Measurements from ENCODE around the gene MLIP. TPM values are rescaled to one million over a fixed set of nuclear protein-coding genes. Genes with fewer than 3 reads are reported as not detected.

MLIP gene
- total RNA-seq, 2 donors from 2014 or later, result not detected

DNA sequence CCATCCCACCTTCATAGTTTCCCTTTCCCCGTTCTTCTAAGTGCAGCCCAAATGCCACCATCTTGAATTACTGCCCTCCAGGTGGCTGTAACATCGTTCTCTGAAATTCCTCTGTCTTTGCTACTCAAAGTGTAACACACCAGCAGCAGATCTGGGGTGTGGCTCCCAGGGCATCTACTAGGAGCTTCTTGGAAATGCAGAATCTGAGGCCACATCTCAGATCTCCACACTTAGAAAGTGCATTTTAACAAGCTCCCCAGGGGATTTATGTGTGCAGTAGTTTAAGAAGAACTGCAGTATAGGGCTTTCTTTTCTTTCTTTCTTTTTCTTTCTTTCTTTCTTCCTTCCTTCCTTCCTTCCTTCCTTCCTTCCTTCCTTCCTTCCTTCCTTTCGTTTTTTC lies 1.7 kb upstream of the MLIP start:
- Histone ChIP-seq H3K9ac (ENCODE audit: extremely low read depth, low read length, poor library complexity, severe bottlenecking) (no peak overlapping the region), H3K4me3 (ENCODE audit: low read length) (no peak overlapping the region), H3K27ac (ENCODE audit: low read depth, low read length) (no peak overlapping the region), H3K4me1 (ENCODE audit: control insufficient read depth, insufficient read depth, low read length) (no peaks in the 10 kb centered on the region), H3K9me3 (ENCODE audit: control insufficient read depth, low read length) (no peaks in the 10 kb centered on the region), H3K27me3 (ENCODE audit: control insufficient read depth, insufficient read depth, low read length, poor library complexity, severe bottlenecking) (no peaks in the 10 kb centered on the region), H3K36me3 (ENCODE audit: control insufficient read depth, insufficient read depth, low read length) (no peaks in the 10 kb centered on the region)
- Mint-ChIP-seq H3K9me3 (no peaks in the 10 kb centered on the region), H3K4me3 (no peak overlapping the region), H3K27me3 (ENCODE audit: insufficient read depth) (no peaks in the 10 kb centered on the region), H3K27ac (no peak overlapping the region), H3K4me1 (peaks cover 11% of the 10 kb centered on the region), H3K36me3 (ENCODE audit: low read depth) (no peaks in the 10 kb centered on the region)
- TF ChIP-seq, protein P1, sequence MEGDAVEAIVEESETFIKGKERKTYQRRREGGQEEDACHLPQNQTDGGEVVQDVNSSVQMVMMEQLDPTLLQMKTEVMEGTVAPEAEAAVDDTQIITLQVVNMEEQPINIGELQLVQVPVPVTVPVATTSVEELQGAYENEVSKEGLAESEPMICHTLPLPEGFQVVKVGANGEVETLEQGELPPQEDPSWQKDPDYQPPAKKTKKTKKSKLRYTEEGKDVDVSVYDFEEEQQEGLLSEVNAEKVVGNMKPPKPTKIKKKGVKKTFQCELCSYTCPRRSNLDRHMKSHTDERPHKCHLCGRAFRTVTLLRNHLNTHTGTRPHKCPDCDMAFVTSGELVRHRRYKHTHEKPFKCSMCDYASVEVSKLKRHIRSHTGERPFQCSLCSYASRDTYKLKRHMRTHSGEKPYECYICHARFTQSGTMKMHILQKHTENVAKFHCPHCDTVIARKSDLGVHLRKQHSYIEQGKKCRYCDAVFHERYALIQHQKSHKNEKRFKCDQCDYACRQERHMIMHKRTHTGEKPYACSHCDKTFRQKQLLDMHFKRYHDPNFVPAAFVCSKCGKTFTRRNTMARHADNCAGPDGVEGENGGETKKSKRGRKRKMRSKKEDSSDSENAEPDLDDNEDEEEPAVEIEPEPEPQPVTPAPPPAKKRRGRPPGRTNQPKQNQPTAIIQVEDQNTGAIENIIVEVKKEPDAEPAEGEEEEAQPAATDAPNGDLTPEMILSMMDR (conservative IDR thresholded peaks at IDR 0.05), result no peak
- DNase-seq, result no peak
- WGBS, 2 experiments (ENCODE audit: insufficient coverage in 1 of 2, insufficient read length in 1 of 2), result 93% methylated on average over 2 of the region's 3 CpGs

DNA sequence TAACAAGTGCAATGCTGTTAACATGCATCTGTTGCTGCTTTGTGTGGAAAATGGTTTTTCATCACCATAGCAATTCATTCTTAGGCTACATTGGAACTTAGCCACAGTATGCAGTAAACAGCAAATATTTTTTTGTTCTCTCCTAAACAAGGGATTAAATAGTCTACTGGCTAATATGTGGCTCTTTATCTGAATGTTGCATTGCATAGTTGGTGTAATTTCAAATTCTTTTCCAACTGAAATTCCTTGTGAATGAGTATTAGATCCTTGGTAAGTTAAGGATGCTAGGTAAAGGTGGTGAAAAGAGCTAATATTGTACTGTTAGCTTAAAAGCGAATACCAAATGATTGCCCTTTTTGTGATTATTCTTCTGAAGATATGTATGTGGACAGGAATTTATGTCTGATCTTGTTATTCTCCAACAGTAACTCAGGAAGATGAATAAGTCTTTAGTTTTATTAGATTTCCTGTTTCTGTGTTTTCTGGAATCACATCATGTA lies 958 bp downstream of the MLIP start:
- no peak for DNase-seq
- Mint-ChIP-seq H3K9me3 (no peaks in the 10 kb centered on the region), H3K4me3 (no peak overlapping the region), H3K27ac (no peak overlapping the region), H3K36me3 (ENCODE audit: low read depth) (no peaks in the 10 kb centered on the region), H3K4me1 (peaks cover 11% of the 10 kb centered on the region), H3K27me3 (ENCODE audit: insufficient read depth) (no peaks in the 10 kb centered on the region)
- Histone ChIP-seq H3K36me3 (ENCODE audit: control insufficient read depth, insufficient read depth, low read length) (no peaks in the 10 kb centered on the region), H3K4me3 (ENCODE audit: low read length) (no peak overlapping the region), H3K9me3 (ENCODE audit: control insufficient read depth, low read length) (no peaks in the 10 kb centered on the region), H3K27ac (ENCODE audit: low read depth, low read length) (no peak overlapping the region), H3K9ac (ENCODE audit: extremely low read depth, low read length, poor library complexity, severe bottlenecking) (no peak overlapping the region), H3K4me1 (ENCODE audit: control insufficient read depth, insufficient read depth, low read length) (no peaks in the 10 kb centered on the region), H3K27me3 (ENCODE audit: control insufficient read depth, insufficient read depth, low read length, poor library complexity, severe bottlenecking) (no peaks in the 10 kb centered on the region)
- 100% methylated on average over 1 of the region's 1 CpG for WGBS, 2 experiments (ENCODE audit: insufficient coverage in 1 of 2, insufficient read length in 1 of 2)
- TF ChIP-seq, protein P1 (conservative IDR thresholded peaks at IDR 0.05), result no peak

DNA sequence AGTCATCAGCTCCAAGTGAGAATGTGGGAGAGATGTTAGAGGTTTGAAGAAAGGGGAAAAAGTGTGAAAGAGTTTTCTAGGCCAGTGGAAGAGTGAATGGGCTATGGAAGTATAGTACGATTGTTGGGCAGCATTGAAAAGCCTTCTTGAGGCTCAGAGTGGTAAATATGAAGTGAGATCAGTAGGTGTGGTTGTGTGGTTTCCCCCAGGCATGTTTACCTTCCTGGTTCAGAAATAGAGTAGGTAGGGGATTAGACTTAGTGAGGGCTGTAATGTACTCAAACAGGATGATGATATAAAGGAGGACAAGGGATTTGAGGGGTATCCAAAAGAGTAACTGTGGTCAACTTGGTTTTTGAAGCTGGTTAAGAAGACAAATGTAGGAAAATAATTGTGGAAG lies 3.7 kb downstream of the MLIP start:
- Mint-ChIP-seq H3K9me3 (no peaks in the 10 kb centered on the region), H3K36me3 (ENCODE audit: low read depth) (no peaks in the 10 kb centered on the region), H3K27ac (no peak overlapping the region), H3K4me3 (no peak overlapping the region), H3K27me3 (ENCODE audit: insufficient read depth) (no peaks in the 10 kb centered on the region), H3K4me1 (peaks cover 11% of the 10 kb centered on the region)
- WGBS, 2 experiments (ENCODE audit: insufficient coverage in 1 of 2, insufficient read length in 1 of 2), result 88 to 100% methylated on average over 1 of the region's 1 CpG
- Histone ChIP-seq H3K4me3 (ENCODE audit: low read length) (no peak overlapping the region), H3K36me3 (ENCODE audit: control insufficient read depth, insufficient read depth, low read length) (no peaks in the 10 kb centered on the region), H3K9me3 (ENCODE audit: control insufficient read depth, low read length) (no peaks in the 10 kb centered on the region), H3K27me3 (ENCODE audit: control insufficient read depth, insufficient read depth, low read length, poor library complexity, severe bottlenecking) (no peaks in the 10 kb centered on the region), H3K9ac (ENCODE audit: extremely low read depth, low read length, poor library complexity, severe bottlenecking) (no peak overlapping the region), H3K4me1 (ENCODE audit: control insufficient read depth, insufficient read depth, low read length) (no peaks in the 10 kb centered on the region), H3K27ac (ENCODE audit: low read depth, low read length) (no peak overlapping the region)
- TF ChIP-seq, protein P1 (conservative IDR thresholded peaks at IDR 0.05), result no peak
- DNase-seq, result no peak

Measured in endodermal cell (in vitro differentiated cells).